ENCODE measurements around the gene CCM2.

The CCM2 gene

DNA sequence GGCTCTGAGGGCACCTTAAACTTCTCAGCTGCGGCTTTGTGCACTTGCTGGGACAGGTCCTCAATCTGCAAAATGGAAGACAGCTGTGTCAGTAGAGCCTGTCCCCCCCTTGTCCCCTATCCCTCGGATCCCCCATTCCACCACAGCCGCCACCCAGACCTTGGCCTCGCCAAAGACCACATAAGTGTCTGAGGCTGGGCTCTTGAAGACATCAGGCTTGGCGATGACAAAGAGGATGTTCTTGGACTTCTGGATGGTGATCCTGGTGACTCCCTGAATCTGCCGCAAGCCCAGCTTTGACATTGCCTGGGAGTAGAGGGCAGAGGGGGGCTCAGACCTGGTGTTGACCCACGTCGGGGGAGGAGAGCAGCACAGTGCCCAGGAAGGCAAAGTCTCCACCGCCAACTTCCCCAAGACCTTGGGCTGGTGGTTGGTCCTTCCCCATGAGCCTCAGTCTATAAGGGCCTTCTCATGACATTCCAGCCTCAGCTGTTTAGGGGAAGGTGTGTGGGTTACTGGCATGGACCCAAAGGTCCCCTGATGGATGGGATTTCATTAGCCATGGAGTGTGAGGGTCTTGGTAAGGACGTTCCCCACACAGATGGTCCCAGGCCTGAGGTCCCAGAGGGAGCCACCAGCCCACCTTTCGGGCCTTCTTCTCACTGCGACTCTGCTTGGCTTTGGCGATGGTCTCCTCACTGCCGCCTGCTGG is 81.1 kb downstream of the CCM2 start:
- no peak for TF ChIP-seq Cebpa-rat (IDR thresholded peaks at IDR 0.05)
- H3K9ac ChIP-seq = no peak overlapping the region
- H3K36me3 ChIP-seq = peaks cover 16 to 24% (median 17%) of the 10 kb centered on the region in 11 experiments
- H3K27ac ChIP-seq = no peak overlapping the region
- no peaks in the 10 kb centered on the region for H3K27me3 ChIP-seq
- peaks cover 0 to 26% (median 17%) of the 10 kb centered on the region in 10 experiments; a peak in 15 of 20 replicates for H3K4me1 ChIP-seq
- no peak overlapping the region for H3K4me3 ChIP-seq
- no peaks in the 10 kb centered on the region for H3K9me3 ChIP-seq (replicated peaks in 1 of 11)
- peak overlapping the region in 5 of 11 experiments; percentile 2 to 50 (median 42); a peak in 4 of 22 replicates for H3K4me2 ChIP-seq
- H4K20me1 ChIP-seq = peaks cover 3 to 46% (median 10%) of the 10 kb centered on the region in 11 experiments; a peak in 16 of 22 replicates

GRCh38 chr7:45081670-45081974 is 81.6 kb downstream of the CCM2 start:
- H4K20me1 ChIP-seq = peaks cover 0 to 41% (median 5%) of the 10 kb centered on the region in 11 experiments; a peak in 9 of 22 replicates
- no peak overlapping the region for H3K27ac ChIP-seq
- no peak overlapping the region for H3K4me3 ChIP-seq
- peaks cover 11 to 20% (median 13%) of the 10 kb centered on the region in 11 experiments; a peak in 18 of 22 replicates for H3K36me3 ChIP-seq
- peak overlapping the region in 4 of 11 experiments; percentile 2 to 27 (median 18); a peak in 6 of 22 replicates for H3K4me2 ChIP-seq
- H3K27me3 ChIP-seq = no peaks in the 10 kb centered on the region
- no peaks in the 10 kb centered on the region for H3K9me3 ChIP-seq (replicated peaks in 1 of 11)
- peaks cover 0 to 26% (median 15%) of the 10 kb centered on the region in 10 experiments; a peak in 13 of 20 replicates for H3K4me1 ChIP-seq
- H3K9ac ChIP-seq = no peak overlapping the region
- no peak for TF ChIP-seq Cebpa-rat (IDR thresholded peaks at IDR 0.05)

DNA sequence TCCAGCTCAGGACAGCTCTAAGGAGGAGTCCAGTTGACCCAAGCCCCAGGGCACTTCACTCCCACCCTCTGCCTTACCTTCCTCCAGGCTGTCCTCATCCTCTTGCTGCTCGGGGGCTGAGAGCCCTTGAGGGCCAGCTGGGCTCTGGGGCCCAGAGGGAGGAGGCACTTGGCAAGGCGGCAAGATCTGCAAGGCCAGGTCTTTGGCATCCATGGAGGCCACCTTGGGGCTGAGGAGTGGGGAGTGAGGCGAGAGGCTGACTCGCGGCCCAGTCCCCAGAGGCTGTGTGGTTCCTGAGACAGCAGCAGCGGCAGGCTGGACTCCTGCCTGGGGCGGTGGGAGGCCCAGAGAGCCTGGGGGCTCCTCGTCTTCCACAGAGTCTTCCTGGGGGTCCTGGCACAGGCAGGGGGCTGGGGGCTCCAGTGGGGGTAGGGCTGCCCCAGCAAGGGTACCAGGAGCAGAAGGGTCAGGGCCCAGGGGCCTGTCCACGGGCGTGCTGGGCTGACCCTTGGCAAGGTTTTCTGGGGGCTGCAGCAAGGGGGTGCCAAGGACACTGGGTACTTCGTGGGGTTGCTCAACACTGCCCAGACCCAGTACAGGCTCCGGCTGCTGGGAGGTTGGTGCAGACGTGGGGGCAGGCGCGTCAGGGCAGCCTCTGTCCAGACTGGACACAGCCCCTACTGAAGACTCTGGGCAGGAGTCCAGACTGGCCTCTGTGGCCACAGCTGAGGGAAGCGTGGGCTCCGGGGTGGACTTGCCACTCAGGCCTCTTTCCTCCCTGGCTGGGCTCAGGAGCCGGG is 82.2 kb downstream of the CCM2 start:
- no peak for TF ChIP-seq Cebpa-rat (IDR thresholded peaks at IDR 0.05)
- Histone ChIP-seq H3K4me3 (no peak overlapping the region), H3K9ac (no peak overlapping the region), H3K27me3 (no peaks in the 10 kb centered on the region), H4K20me1 (peaks cover 0 to 36% (median under 1%) of the 10 kb centered on the region in 11 experiments; a peak in 9 of 22 replicates), H3K4me2 (peak overlapping the region in 3 of 11 experiments; percentile 12 to 27 (median 25); a peak in 7 of 22 replicates), H3K36me3 (peaks cover 5 to 14% (median 8%) of the 10 kb centered on the region in 11 experiments; a peak in 17 of 22 replicates), H3K9me3 (replicated peaks in 1 of 11) (no peaks in the 10 kb centered on the region), H3K27ac (peak overlapping the region in 1 of 11 experiments; percentile 11; a peak in 1 of 22 replicates), H3K4me1 (peaks cover 0 to 26% (median 15%) of the 10 kb centered on the region in 10 experiments; a peak in 13 of 20 replicates)

DNA sequence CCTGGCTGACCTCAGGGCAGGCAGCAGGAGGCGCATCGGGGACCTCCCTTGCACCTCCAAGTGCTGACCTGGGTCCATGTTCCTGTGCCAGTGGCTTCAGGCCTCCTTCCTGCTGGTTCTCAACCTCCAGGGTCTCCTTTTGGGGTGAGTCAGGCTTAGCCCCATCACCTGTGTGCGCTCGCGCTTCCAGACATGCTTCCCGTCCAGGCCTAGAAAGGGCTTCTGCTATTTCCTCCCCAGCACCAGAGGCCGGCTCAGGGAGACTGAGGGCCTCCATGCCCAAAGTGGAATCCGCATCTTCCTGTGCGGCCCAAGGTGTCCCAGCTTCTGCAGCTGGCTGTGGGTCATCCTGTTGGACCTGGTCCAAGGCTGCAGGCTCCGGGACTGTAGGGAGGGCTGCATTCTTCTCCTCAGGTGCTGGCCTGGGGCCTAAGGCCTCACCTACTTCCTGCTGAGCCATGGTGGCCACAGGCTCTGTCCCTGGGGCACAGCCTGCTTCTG is 82.9 kb downstream of the CCM2 start:
- peaks cover 0 to 31% (median 0%) of the 10 kb centered on the region in 11 experiments; a peak in 8 of 22 replicates for H4K20me1 ChIP-seq
- no peak overlapping the region for H3K4me2 ChIP-seq
- no peak overlapping the region for H3K9ac ChIP-seq
- peaks cover 0 to 26% (median 15%) of the 10 kb centered on the region in 10 experiments; a peak in 13 of 20 replicates for H3K4me1 ChIP-seq
- H3K4me3 ChIP-seq = no peak overlapping the region
- H3K9me3 ChIP-seq (replicated peaks in 1 of 11) = no peaks in the 10 kb centered on the region
- H3K27ac ChIP-seq = no peak overlapping the region
- peaks cover 0 to 8% (median 2%) of the 10 kb centered on the region in 11 experiments; a peak in 11 of 22 replicates for H3K36me3 ChIP-seq
- no peak for TF ChIP-seq Cebpa-rat (IDR thresholded peaks at IDR 0.05)
- peaks cover 0 to 1% (median 0%) of the 10 kb centered on the region in 11 experiments; a peak in 1 of 22 replicates for H3K27me3 ChIP-seq

GRCh38 chr7:45084336-45084735 is 84.3 kb downstream of the CCM2 start:
- Histone ChIP-seq H3K4me2 (no peak overlapping the region), H3K4me1 (peaks cover 4 to 25% (median 16%) of the 10 kb centered on the region in 10 experiments; a peak in 16 of 20 replicates)
- TF ChIP-seq Cebpa-rat (IDR thresholded peaks at IDR 0.05) = no peak

GRCh38 chr7:45084901-45085618 is 85.1 kb downstream of the CCM2 start:
- Histone ChIP-seq H3K9me3 (replicated peaks in 1 of 11) (no peaks in the 10 kb centered on the region), H3K4me2 (peak overlapping the region in 1 of 11 experiments; percentile 12; a peak in 1 of 22 replicates), H3K4me3 (no peak overlapping the region), H3K9ac (no peak overlapping the region; a peak in 1 of 22 replicates), H4K20me1 (peaks cover 0 to 27% (median 0%) of the 10 kb centered on the region in 11 experiments; a peak in 4 of 22 replicates), H3K27ac (no peak overlapping the region; a peak in 1 of 22 replicates), H3K27me3 (peaks cover 7 to 19% (median 13%) of the 10 kb centered on the region in 11 experiments; a peak in 18 of 22 replicates), H3K36me3 (no peaks in the 10 kb centered on the region), H3K4me1 (peaks cover 8 to 29% (median 17%) of the 10 kb centered on the region in 10 experiments; a peak in 17 of 20 replicates)
- no peak for TF ChIP-seq Cebpa-rat (IDR thresholded peaks at IDR 0.05)

More at GRCh38 chr7:45084336-45084735, 84.3 kb downstream of the CCM2 start:
- no peak overlapping the region; a peak in 1 of 22 replicates for H3K9ac ChIP-seq
- no peak overlapping the region for H3K27ac ChIP-seq
- peaks cover 7 to 14% (median 8%) of the 10 kb centered on the region in 11 experiments; a peak in 18 of 22 replicates for H3K27me3 ChIP-seq
- H3K36me3 ChIP-seq = no peaks in the 10 kb centered on the region
- H4K20me1 ChIP-seq = peaks cover 0 to 27% (median 0%) of the 10 kb centered on the region in 11 experiments; a peak in 4 of 22 replicates
- H3K4me3 ChIP-seq = no peak overlapping the region
- H3K9me3 ChIP-seq (replicated peaks in 1 of 11) = no peaks in the 10 kb centered on the region

- no peak overlapping the region; a peak in 1 of 22 replicates for H3K27ac ChIP-seq
- H3K9me3 ChIP-seq (replicated peaks in 1 of 11) = no peaks in the 10 kb centered on the region
- no peaks in the 10 kb centered on the region for H3K36me3 ChIP-seq
- peaks cover 7 to 19% (median 13%) of the 10 kb centered on the region in 11 experiments; a peak in 18 of 22 replicates for H3K27me3 ChIP-seq
- peaks cover 2 to 23% (median 16%) of the 10 kb centered on the region in 10 experiments; a peak in 17 of 20 replicates for H3K4me1 ChIP-seq
- H3K4me2 ChIP-seq = peak overlapping the region in 1 of 11 experiments; percentile 12; a peak in 1 of 22 replicates
- TF ChIP-seq Cebpa-rat (IDR thresholded peaks at IDR 0.05) = no peak
- H3K4me3 ChIP-seq = no peak overlapping the region
- H3K9ac ChIP-seq = no peak overlapping the region; a peak in 1 of 22 replicates
- H4K20me1 ChIP-seq = peaks cover 0 to 22% (median 0%) of the 10 kb centered on the region in 11 experiments; a peak in 4 of 22 replicates
Observed at GRCh38 chr7:45085619-45086200, 85.7 kb downstream of the CCM2 start.

Measured in BLaER1 treated with 17β-estradiol and CSF1 and Interleukin-3, amounts not matched to agents 10 nM and 100 nM (cell line).